Glutamatergic neuron (in vitro differentiated cells): Measurements from ENCODE around the gene AOAH. TPM values are rescaled to one million over a fixed set of nuclear protein-coding genes. Genes with fewer than 3 reads are reported as not detected.
"Not testable (repeated sequence)": the region's sequence is repeated elsewhere in the genome, so short reads cannot be mapped to it uniquely, and the experiment has no call there.

ENCODE experiments used
- DNase-seq: peaks from one replicate; pipeline ENCODE4 v3.0.0; 2022
- H3K27ac Mint-ChIP-seq: one replicate; pipeline ENCODE4 v1.8.0; 2020; ENCODE audit warnings: mild to moderate bottlenecking, mixed read lengths, inconsistent platforms; ENCODE audit not compliant: unreplicated experiment
- H3K27me3 Mint-ChIP-seq: one replicate; pipeline ENCODE4 v1.8.0; 2020; ENCODE audit warnings: mild to moderate bottlenecking, moderate library complexity, mixed read lengths, inconsistent platforms; ENCODE audit not compliant: unreplicated experiment
- H3K36me3 Mint-ChIP-seq: one replicate; pipeline ENCODE4 v1.8.0; 2020; ENCODE audit warnings: mild to moderate bottlenecking, mixed read lengths, inconsistent platforms; ENCODE audit not compliant: unreplicated experiment
- H3K4me1 Mint-ChIP-seq: one replicate; pipeline ENCODE4 v1.8.0; 2020; ENCODE audit warnings: mild to moderate bottlenecking, low read depth, mixed read lengths, inconsistent platforms; ENCODE audit not compliant: unreplicated experiment
- H3K4me3 Mint-ChIP-seq: one replicate; pipeline ENCODE4 v1.8.0; 2020; ENCODE audit warnings: mild to moderate bottlenecking, mixed read lengths, inconsistent platforms; ENCODE audit not compliant: unreplicated experiment
- H3K9me3 Mint-ChIP-seq: one replicate; pipeline ENCODE4 v1.8.0; 2020; ENCODE audit warnings: mild to moderate bottlenecking, moderate library complexity, mixed read lengths, inconsistent platforms; ENCODE audit not compliant: unreplicated experiment
- total RNA-seq: library from RNA; stranded (reverse); fragmentation: NEBNext Ultra II Directional; extraction: Animal tissue kit (Norgen Biotek cat#: 25700); gene quantifications from one replicate; pipeline ENCODE4 v1.2.1, GENCODE V29; 2021; ENCODE audit not compliant: unreplicated experiment
- TF ChIP-seq, protein P1 (sequence below): fragments of 200-600 bp; sonication (generic); IDR thresholded peaks from one replicate; pipeline ENCODE4 v1.5.0; 2021; ENCODE audit not compliant: partially characterized antibody, unreplicated experiment

Gene AOAH
- total RNA-seq, 1 donor from 2014 or later = not detected

DNA sequence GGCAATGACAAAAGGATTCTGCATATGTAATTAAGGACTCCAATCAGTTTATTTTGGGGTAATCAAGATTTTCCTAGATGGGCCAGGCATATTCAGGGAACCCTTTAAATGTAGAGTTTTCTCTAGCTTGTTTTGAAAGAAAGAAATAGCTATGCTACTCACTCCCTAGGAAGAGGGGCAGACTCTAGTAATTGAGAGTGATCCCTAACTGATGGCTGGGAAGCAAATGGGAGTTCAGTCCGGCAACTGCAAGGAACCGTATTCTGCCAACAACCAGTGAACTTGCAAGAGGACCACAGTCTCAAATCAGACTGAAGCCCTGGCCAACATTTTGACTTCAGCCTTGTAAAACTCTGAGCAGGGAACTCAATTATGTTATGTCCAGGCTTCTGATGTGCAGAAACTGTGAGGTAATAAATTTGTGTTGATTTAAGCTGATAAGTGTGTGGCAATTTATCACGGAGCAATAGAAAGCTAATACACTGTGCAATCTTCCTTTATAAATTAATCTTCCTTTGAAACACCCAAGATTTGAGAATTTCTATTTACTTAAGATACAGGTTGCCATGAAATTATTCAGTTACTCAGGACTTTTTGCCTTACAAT lies 14.0 kb downstream of the AOAH start:
- peaks cover 29% of the 10 kb centered on the region for H3K4me1 Mint-ChIP-seq
- no peak overlapping the region for H3K4me3 Mint-ChIP-seq
- peaks cover 10% of the 10 kb centered on the region for H3K9me3 Mint-ChIP-seq
- TF ChIP-seq, protein P1, sequence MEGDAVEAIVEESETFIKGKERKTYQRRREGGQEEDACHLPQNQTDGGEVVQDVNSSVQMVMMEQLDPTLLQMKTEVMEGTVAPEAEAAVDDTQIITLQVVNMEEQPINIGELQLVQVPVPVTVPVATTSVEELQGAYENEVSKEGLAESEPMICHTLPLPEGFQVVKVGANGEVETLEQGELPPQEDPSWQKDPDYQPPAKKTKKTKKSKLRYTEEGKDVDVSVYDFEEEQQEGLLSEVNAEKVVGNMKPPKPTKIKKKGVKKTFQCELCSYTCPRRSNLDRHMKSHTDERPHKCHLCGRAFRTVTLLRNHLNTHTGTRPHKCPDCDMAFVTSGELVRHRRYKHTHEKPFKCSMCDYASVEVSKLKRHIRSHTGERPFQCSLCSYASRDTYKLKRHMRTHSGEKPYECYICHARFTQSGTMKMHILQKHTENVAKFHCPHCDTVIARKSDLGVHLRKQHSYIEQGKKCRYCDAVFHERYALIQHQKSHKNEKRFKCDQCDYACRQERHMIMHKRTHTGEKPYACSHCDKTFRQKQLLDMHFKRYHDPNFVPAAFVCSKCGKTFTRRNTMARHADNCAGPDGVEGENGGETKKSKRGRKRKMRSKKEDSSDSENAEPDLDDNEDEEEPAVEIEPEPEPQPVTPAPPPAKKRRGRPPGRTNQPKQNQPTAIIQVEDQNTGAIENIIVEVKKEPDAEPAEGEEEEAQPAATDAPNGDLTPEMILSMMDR = no peak
- no peak overlapping the region for H3K27ac Mint-ChIP-seq
- H3K27me3 Mint-ChIP-seq = no peaks in the 10 kb centered on the region
- H3K36me3 Mint-ChIP-seq = peaks cover 11% of the 10 kb centered on the region
- DNase-seq = no peak

DNA sequence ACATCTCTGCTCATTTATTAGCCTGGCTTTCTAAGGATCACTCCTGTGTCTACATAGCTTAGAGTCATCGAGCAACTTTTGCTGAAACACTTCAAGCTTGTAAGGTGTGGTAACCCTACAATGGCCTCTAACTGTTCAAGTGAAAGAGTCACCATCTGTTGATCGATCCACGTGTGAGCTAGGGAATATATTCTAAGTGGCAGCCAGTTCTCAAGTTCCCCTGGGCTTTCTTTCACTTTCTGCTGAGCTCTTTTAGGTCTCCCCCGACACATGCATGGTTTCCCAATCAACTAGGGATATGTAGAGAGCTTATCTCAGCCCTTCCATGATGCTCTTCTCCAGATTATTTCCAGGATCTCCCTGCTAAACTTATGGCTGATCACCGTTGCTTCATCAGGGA lies 15.5 kb downstream of the AOAH start:
- Mint-ChIP-seq H3K9me3 (peaks cover 12% of the 10 kb centered on the region), H3K36me3 (peaks cover 14% of the 10 kb centered on the region), H3K27me3 (no peaks in the 10 kb centered on the region), H3K27ac (peak overlapping the region; percentile 73), H3K4me3 (peak overlapping the region; percentile 67), H3K4me1 (peaks cover 29% of the 10 kb centered on the region)
- DNase-seq = no peak
- TF ChIP-seq, protein P1 = no peak

DNA sequence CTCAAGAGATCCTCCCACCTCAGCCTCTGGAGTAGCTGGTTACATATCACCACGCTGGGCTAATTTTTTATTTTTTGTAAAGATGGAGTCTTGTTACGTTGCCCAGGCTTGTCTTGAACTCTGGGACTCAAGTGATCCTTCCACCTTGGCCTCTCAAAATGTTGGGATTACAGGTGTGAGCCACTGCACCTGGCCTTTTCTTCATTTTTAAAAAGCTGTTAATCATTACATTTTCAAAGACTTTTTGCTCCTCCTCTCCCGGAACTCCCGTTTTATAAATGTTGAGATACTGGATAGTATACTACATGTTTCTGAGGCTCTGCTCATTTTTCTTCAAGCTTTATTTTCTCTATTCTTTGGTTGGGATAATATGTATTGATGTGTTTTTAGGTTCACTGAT lies 16.4 kb downstream of the AOAH start:
- TF ChIP-seq, protein P1 = no peak
- H3K27me3 Mint-ChIP-seq = no peaks in the 10 kb centered on the region
- H3K9me3 Mint-ChIP-seq = peaks cover 11% of the 10 kb centered on the region
- H3K27ac Mint-ChIP-seq = no peak overlapping the region
- peaks cover 29% of the 10 kb centered on the region for H3K4me1 Mint-ChIP-seq
- DNase-seq = no peak
- no peak overlapping the region for H3K4me3 Mint-ChIP-seq
- H3K36me3 Mint-ChIP-seq = peaks cover 14% of the 10 kb centered on the region

DNA sequence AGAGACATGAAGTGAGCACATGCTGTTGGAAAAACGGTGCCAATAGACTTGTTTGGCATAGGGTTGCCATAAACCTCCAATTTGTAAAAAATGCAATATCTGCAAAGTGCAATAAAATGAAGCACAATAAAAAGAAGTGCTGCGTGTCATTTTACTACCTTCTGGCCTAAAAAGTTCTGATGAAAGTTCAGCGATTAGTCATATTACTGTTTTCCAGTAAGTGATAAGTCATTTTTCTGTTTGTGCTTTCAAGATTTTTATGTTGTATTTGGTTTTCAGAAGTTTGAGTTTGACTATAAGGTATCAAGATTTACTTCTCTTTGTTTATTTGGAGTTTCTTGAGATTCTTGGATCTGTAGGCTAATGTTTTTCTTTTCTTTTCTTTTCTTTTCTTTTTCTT lies 16.8 kb downstream of the AOAH start:
- TF ChIP-seq, protein P1 = no peak
- peaks cover 8% of the 10 kb centered on the region for H3K9me3 Mint-ChIP-seq

DNA sequence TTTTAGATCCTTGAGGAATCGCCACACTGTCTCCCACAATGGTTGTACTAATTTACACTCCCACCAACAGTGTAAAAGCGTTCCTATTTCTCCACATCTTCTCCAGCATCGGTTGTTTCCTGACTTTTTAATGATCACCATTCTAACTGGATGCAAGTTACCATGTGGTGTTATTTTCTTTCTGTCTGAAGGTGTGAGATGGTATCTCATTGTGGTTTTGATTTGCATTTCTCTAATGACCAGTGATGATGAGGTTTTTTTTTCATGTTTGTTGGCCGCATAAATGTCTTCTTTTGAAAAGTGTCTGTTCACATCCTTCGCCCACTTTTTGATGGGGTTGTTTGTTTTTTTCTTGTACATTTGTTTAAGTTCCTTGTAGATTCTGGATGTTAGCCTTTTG lies 20.4 kb downstream of the AOAH start:
- H3K36me3 Mint-ChIP-seq = peaks cover 14% of the 10 kb centered on the region
- H3K9me3 Mint-ChIP-seq, DNase-seq, H3K4me3 Mint-ChIP-seq, H3K27me3 Mint-ChIP-seq, H3K27ac Mint-ChIP-seq: not testable (repeated sequence)
- peaks cover 12% of the 10 kb centered on the region for H3K4me1 Mint-ChIP-seq

More for the DNA sequence above, 16.8 kb downstream of the AOAH start:
- peaks cover 14% of the 10 kb centered on the region for H3K36me3 Mint-ChIP-seq
- no peak overlapping the region for H3K27ac Mint-ChIP-seq
- H3K4me3 Mint-ChIP-seq = no peak overlapping the region
- no peaks in the 10 kb centered on the region for H3K27me3 Mint-ChIP-seq
- no peak for DNase-seq
- H3K4me1 Mint-ChIP-seq = peaks cover 29% of the 10 kb centered on the region
